ENCODE results near the gene ZFHX3.

GRCh38 chr16:72783716-72784318 lies 264.1 kb downstream of the ZFHX3 start:
- TF ChIP-seq CTCF (conservative IDR thresholded peaks at IDR 0.05 in 1 of 2, IDR thresholded peaks at IDR 0.05 in 1 of 2; ENCODE audit: low read depth in 1 of 2, low read length in 2 of 2) (no peak), EZH2 (IDR thresholded peaks at IDR 0.05; ENCODE audit: low read length, missing control alignments) (no peak)

Data from fibroblast of lung (primary cell).